ENCODE data around the gene TRIM14.

GRCh38 chr9:98037357-98037756 is 81.7 kb downstream of the TRIM14 start:
- TF ChIP-seq CTCF (IDR thresholded peaks at IDR 0.05) (no peak), EP300 (IDR thresholded peaks at IDR 0.05) (no peak), POLR2A (IDR thresholded peaks at IDR 0.05) (no peak)

Measured in ovary (tissue), 3 donors.